Natural killer cell treated with Interleukin-12 subunit alpha and Interleukin-12 subunit beta and Interleukin-15 and Interleukin-18, amount 100 ng/mL, for 72 hours (primary cell): ENCODE results near the gene SLC13A3. TPM values are rescaled to one million over a fixed set of nuclear protein-coding genes. Genes with fewer than 3 reads are reported as not detected.

ENCODE experiments used
- ATAC-seq, 2 donors: fragments of 150-1000 bp; cut with Tn5 transposase in 1 of 2; sonication (Bioruptor Pico), chemical (Tn5 transposase) in 1 of 2; 2 replicates each; pipeline ENCODE4 v1.10.0; 2021
- DNase-seq: peaks from one replicate; pipeline ENCODE4 v3.0.0; 2022; ENCODE audit warnings: low spot score
- H3K27ac Mint-ChIP-seq, 2 donors: 1 replicate in 1 of 2; 2 replicates in 1 of 2; pipeline ENCODE4 v1.8.0; 2022; ENCODE audit warnings: mixed read lengths in 2 of 2, mild to moderate bottlenecking in 1 of 2, moderate library complexity in 1 of 2
- H3K27me3 Mint-ChIP-seq, 2 donors: 1 replicate in 1 of 2; 2 replicates in 1 of 2; pipeline ENCODE4 v1.8.0; 2022; ENCODE audit warnings: mixed read lengths in 2 of 2
- H3K36me3 Mint-ChIP-seq: one replicate; pipeline ENCODE4 v1.8.0; 2022; ENCODE audit warnings: mixed read lengths
- H3K4me1 Mint-ChIP-seq, 2 donors: 1 replicate in 1 of 2; 2 replicates in 1 of 2; pipeline ENCODE4 v1.8.0; 2022; ENCODE audit warnings: low read depth in 2 of 2, mixed read lengths in 2 of 2, mild to moderate bottlenecking in 1 of 2
- H3K4me3 Mint-ChIP-seq: one replicate; pipeline ENCODE4 v1.8.0; 2022; ENCODE audit warnings: mixed read lengths
- H3K9me3 Mint-ChIP-seq: 2 replicates; pipeline ENCODE4 v1.8.0; 2022; ENCODE audit warnings: mixed read lengths
- total RNA-seq, 2 donors: library from RNA; stranded (reverse); gene quantifications; one replicate each; pipeline ENCODE4 v1.2.3, GENCODE V29; 2022

Gene SLC13A3, protein sequence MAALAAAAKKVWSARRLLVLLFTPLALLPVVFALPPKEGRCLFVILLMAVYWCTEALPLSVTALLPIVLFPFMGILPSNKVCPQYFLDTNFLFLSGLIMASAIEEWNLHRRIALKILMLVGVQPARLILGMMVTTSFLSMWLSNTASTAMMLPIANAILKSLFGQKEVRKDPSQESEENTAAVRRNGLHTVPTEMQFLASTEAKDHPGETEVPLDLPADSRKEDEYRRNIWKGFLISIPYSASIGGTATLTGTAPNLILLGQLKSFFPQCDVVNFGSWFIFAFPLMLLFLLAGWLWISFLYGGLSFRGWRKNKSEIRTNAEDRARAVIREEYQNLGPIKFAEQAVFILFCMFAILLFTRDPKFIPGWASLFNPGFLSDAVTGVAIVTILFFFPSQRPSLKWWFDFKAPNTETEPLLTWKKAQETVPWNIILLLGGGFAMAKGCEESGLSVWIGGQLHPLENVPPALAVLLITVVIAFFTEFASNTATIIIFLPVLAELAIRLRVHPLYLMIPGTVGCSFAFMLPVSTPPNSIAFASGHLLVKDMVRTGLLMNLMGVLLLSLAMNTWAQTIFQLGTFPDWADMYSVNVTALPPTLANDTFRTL
- total RNA-seq = under 1 TPM; 0.47 to 0.55 TPM

DNA sequence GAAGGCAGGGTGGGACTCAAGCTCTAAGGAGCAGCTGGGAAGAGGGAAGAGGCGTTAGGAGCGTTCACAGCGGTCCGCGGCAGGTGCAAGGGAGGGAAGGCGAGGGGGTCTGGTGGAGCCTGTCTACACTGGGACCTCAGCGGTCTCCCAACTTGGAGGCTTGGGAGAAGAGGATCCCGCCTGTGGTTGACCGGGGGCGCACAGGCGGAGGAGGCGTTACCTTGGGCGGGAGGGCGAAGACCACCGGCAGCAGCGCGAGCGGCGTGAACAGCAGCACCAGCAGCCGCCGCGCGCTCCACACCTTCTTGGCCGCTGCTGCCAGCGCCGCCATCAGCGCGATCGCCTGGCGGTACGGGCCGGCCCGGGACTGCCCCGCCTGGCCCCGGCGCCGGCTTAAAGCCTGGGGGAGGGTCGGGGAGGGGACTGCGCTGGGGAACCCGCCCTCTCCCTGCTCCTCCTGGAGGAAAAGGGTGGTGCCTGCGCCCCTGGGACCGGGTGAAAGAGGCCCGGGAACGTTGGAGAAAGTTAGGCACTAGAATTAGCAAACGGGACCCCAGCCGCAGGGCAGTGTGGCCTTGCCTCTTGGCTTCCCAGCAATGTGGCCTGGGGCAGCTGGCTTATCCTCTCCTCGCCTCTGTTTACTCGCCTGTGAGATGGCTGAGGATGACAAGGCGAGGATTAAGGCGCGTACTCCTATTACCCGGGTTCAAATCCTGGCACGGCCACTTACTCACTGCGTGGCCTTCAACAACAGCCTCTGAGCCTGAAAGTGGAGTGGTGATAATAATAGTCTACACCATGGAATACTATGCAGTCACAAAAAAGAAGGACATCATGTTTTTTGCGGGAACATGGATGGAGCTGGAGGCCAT, at the start of gene SLC13A3:
SLC13A3 (minus strand) TSS at position 369 of the 872 bp plus-strand sequence; CDS start at position 331, 38 bp downstream.
- no peak for ATAC-seq
- DNase-seq = no peak
- no peak within 1 kb of the TSS for H3K4me3 Mint-ChIP-seq
- peaks cover 0 to 3% of the 10 kb centered on the region in 2 donors for H3K4me1 Mint-ChIP-seq
- H3K27me3 Mint-ChIP-seq = peaks cover 30 to 32% of the 10 kb centered on the region in 2 donors
- no peaks in the 10 kb centered on the region for H3K36me3 Mint-ChIP-seq
- H3K9me3 Mint-ChIP-seq = no peaks in the 10 kb centered on the region
- H3K27ac Mint-ChIP-seq = no peak within 1 kb of the TSS

DNA sequence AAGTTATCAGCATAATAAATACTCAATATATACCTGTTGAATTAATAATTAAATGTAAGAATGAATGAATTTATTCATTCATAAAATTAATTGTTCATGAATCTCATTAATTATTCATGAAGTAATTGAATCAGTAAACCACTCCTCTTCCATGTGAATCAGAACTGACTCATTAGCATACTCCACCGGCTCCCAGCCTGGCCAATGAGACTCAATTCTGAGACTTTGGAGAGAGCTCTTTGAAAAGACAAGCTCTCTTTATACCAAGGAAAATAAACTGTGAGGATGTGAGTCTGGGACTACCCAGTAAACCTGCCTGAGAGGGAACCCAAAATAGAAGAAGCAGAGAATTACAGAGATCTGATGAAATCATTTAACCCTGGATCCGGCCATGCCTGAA, 49.8 kb upstream of the SLC13A3 start:
- H3K4me1 Mint-ChIP-seq = no peaks in the 10 kb centered on the region
- no peaks in the 10 kb centered on the region for H3K36me3 Mint-ChIP-seq
- peaks cover 18 to 29% of the 10 kb centered on the region in 2 donors for H3K27me3 Mint-ChIP-seq
- no peaks in the 10 kb centered on the region for H3K9me3 Mint-ChIP-seq
- DNase-seq (no peak), ATAC-seq (no peak)
- no peak overlapping the region for H3K27ac Mint-ChIP-seq
- H3K4me3 Mint-ChIP-seq = no peak overlapping the region

- Mint-ChIP-seq H3K9me3 (no peaks in the 10 kb centered on the region), H3K36me3 (no peaks in the 10 kb centered on the region), H3K4me1 (no peaks in the 10 kb centered on the region), H3K4me3 (no peak overlapping the region), H3K27me3 (peaks cover 18 to 26% of the 10 kb centered on the region in 2 donors), H3K27ac (no peak overlapping the region)
- DNase-seq (no peak), ATAC-seq (no peak)
Measured at GRCh38 chr20:46700481-46700880, 49.2 kb upstream of the SLC13A3 start.

- DNase-seq = no peak
- peak in 1 of 2 donors; percentile 43 for ATAC-seq
- H3K27me3 Mint-ChIP-seq = peaks cover 15 to 20% of the 10 kb centered on the region in 2 donors
- no peaks in the 10 kb centered on the region for H3K4me1 Mint-ChIP-seq
- H3K36me3 Mint-ChIP-seq = no peaks in the 10 kb centered on the region
- H3K9me3 Mint-ChIP-seq = no peaks in the 10 kb centered on the region
- H3K4me3 Mint-ChIP-seq = no peak overlapping the region
- no peak overlapping the region for H3K27ac Mint-ChIP-seq
Measured at GRCh38 chr20:46699651-46700359, 48.5 kb upstream of the SLC13A3 start.

- no peaks in the 10 kb centered on the region for H3K9me3 Mint-ChIP-seq
- no peak overlapping the region for H3K27ac Mint-ChIP-seq
- peaks cover 10 to 12% of the 10 kb centered on the region in 2 donors for H3K27me3 Mint-ChIP-seq
- H3K4me1 Mint-ChIP-seq = peaks cover 0 to 4% of the 10 kb centered on the region in 2 donors
- no peak for DNase-seq
- no peak overlapping the region for H3K4me3 Mint-ChIP-seq
- ATAC-seq = no peak
- H3K36me3 Mint-ChIP-seq = no peaks in the 10 kb centered on the region
Measured at GRCh38 chr20:46698788-46699187, 47.5 kb upstream of the SLC13A3 start.

DNA sequence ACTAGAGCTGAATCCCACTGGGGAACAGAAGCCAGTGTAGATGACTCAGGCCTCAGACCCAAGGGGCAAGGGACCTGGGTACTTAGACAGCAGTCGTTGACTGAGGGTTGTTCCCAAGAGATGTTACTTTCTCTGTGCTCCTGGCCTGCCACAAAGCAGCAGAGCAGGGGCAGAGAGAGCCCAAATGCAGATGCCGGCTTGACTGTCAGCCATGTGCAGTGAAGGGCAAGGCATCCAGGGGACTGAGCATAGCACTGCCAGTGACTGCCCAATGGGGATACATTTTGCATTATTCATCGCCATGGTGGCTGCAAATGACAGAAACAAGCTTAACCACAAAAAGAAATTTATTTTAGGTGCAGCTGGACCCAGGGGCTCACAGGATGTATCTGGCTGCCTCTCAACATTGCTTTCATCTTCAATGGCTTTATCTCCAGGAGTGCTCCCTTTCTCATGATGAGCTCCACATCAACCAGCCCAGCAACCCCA, 45.6 kb upstream of the SLC13A3 start:
- H3K9me3 Mint-ChIP-seq = no peaks in the 10 kb centered on the region
- H3K27ac Mint-ChIP-seq = no peak overlapping the region
- H3K27me3 Mint-ChIP-seq = peaks cover 7 to 12% of the 10 kb centered on the region in 2 donors
- H3K36me3 Mint-ChIP-seq = peaks cover under 1% of the 10 kb centered on the region
- ATAC-seq (no peak), DNase-seq (no peak)
- peaks cover 0 to 4% of the 10 kb centered on the region in 2 donors for H3K4me1 Mint-ChIP-seq
- H3K4me3 Mint-ChIP-seq = no peak overlapping the region

DNA sequence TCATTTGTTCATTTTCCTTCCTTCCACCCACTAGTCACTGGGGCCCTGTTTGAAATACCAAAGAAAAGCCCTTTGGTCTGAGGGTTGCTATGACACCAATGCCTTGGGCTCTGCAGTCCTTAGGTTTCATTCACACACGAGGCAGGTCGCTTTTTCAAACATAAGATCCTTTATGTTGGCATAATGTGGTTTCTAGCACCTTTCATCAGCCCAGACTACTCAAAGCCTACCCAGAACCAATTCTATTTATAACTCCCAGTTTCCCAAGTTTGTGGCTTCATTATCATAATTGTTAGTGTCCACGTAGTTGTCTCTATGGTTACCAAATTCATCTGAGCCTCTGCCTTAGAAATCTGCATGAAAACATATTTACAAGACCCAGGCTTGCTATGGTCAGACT, 44.6 kb upstream of the SLC13A3 start:
- ATAC-seq (no peak), DNase-seq (no peak)
- H3K4me1 Mint-ChIP-seq = peaks cover 4 to 5% of the 10 kb centered on the region in 2 donors
- H3K4me3 Mint-ChIP-seq = no peak overlapping the region
- peaks cover 7 to 10% of the 10 kb centered on the region in 2 donors for H3K27me3 Mint-ChIP-seq
- no peak overlapping the region for H3K27ac Mint-ChIP-seq
- peaks cover 5% of the 10 kb centered on the region for H3K36me3 Mint-ChIP-seq
- H3K9me3 Mint-ChIP-seq = no peaks in the 10 kb centered on the region

DNA sequence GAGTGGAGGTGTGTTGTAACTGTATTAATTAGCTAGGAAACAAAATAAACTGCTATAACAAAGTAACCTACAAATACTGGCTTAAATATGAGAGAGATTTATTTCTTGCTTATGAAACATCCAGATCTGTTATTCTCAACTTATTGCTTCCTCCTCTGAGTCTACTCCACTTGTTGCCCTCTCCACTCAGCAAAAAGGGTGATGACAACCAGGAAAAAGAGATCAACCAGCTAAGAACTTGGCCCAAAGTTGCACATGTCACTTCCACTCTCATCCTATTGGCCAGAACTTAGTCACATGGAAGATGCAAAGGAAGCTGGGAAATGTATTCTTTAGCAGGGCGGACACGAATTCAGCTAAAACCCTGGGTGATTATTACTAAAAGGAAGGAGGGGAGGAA, 43.2 kb upstream of the SLC13A3 start:
- no peaks in the 10 kb centered on the region for H3K9me3 Mint-ChIP-seq
- H3K4me1 Mint-ChIP-seq = peaks cover 13% of the 10 kb centered on the region in 2 donors
- ATAC-seq (no peak), DNase-seq (no peak)
- peaks cover 5% of the 10 kb centered on the region for H3K36me3 Mint-ChIP-seq
- peaks cover 0 to under 1% of the 10 kb centered on the region in 2 donors for H3K27me3 Mint-ChIP-seq
- H3K27ac Mint-ChIP-seq = no peak overlapping the region
- H3K4me3 Mint-ChIP-seq = no peak overlapping the region

DNA sequence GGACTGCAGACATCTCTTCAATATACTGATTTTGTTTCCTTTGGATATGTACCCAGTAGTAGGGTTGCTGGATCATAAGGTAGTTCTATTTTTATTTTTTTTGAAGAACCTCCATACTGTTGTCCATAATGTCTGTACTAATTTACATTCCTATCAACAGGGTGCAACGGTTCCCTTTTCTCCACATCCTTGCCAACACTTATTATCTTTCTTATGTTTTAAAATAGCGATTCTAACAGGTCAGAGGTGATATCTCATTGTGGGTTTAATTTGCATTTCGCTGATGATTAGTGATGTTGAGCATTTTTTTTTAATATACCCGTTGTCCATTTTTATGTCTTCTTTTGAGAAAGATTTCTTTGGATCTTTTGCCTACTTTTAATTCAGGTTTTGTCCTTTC, 39.9 kb upstream of the SLC13A3 start:
- Mint-ChIP-seq H3K4me1 (peaks cover 27 to 35% of the 10 kb centered on the region in 2 donors), H3K9me3 (no peaks in the 10 kb centered on the region), H3K27me3 (no peaks in the 10 kb centered on the region), H3K27ac (peak overlapping the region; percentile 84 to 94), H3K36me3 (peaks cover 17% of the 10 kb centered on the region), H3K4me3 (peak overlapping the region; percentile 48)
- no peak for DNase-seq
- no peak for ATAC-seq

- peak overlapping the region; percentile 84 to 94 for H3K27ac Mint-ChIP-seq
- peak overlapping the region; percentile 93 for H3K4me3 Mint-ChIP-seq
- no peak for DNase-seq
- ATAC-seq = no peak
- H3K36me3 Mint-ChIP-seq = peaks cover 19% of the 10 kb centered on the region
- H3K9me3 Mint-ChIP-seq = no peaks in the 10 kb centered on the region
- H3K27me3 Mint-ChIP-seq = no peaks in the 10 kb centered on the region
- peaks cover 31 to 40% of the 10 kb centered on the region in 2 donors for H3K4me1 Mint-ChIP-seq
Measured at GRCh38 chr20:46690219-46691106, 39.2 kb upstream of the SLC13A3 start.

GRCh38 chr20:46689754-46690085, 38.5 kb upstream of the SLC13A3 start:
- H3K9me3 Mint-ChIP-seq = no peaks in the 10 kb centered on the region
- H3K27ac Mint-ChIP-seq = peak overlapping the region; percentile 84 to 94
- H3K4me3 Mint-ChIP-seq = peak overlapping the region; percentile 93
- no peak for DNase-seq
- no peak for ATAC-seq
- peaks cover 35 to 45% of the 10 kb centered on the region in 2 donors for H3K4me1 Mint-ChIP-seq
- H3K27me3 Mint-ChIP-seq = no peaks in the 10 kb centered on the region
- peaks cover 24% of the 10 kb centered on the region for H3K36me3 Mint-ChIP-seq

- DNase-seq (peak; percentile 98), ATAC-seq (peak; percentile 97 to 98)
- Mint-ChIP-seq H3K4me1 (peaks cover 30 to 46% of the 10 kb centered on the region in 2 donors), H3K27ac (peak within 1 kb of the TSS; percentile 84 to 94), H3K36me3 (peaks cover 24% of the 10 kb centered on the region), H3K27me3 (no peaks in the 10 kb centered on the region), H3K9me3 (no peaks in the 10 kb centered on the region), H3K4me3 (peak within 1 kb of the TSS; percentile 93)
Measured at GRCh38 chr20:46689082-46689753, 38.0 kb upstream of the SLC13A3 start, which contains the start of gene TP53RK. TP53RK (minus strand) TSS chr20:46689444; CDS start chr20:46689414, 30 bp downstream.
